ENCODE results near the gene SORCS1. TPM values are rescaled to one million over a fixed set of nuclear protein-coding genes. Genes with fewer than 3 reads are reported as not detected.

Gene SORCS1
- total RNA-seq, 1 donor from 2014 or later = 11.1 TPM

- Mint-ChIP-seq H3K4me1 (no peaks in the 10 kb centered on the region), H3K9me3 (no peaks in the 10 kb centered on the region), H3K27me3 (ENCODE audit: insufficient read depth, low read depth) (peaks cover 2% of the 10 kb centered on the region), H3K27ac (no peak overlapping the region), H3K4me3 (no peak overlapping the region), H3K36me3 (peaks cover 2% of the 10 kb centered on the region)
- Histone ChIP-seq H2AFZ (replicated peaks) (no peak overlapping the region), H3F3A (ENCODE audit: low read depth) (no peaks in the 10 kb centered on the region), H3K9me3 (ENCODE audit: low read depth) (no peaks in the 10 kb centered on the region), H4K20me1 (ENCODE audit: low read depth) (no peaks in the 10 kb centered on the region), H3K36me3 (no peaks in the 10 kb centered on the region), H3K4me1 (peaks cover 8% of the 10 kb centered on the region), H3K4me2 (no peak overlapping the region), H3K9ac (no peak overlapping the region), H3K27ac (no peak overlapping the region), H3K79me2 (ENCODE audit: low read depth) (no peaks in the 10 kb centered on the region), H3K27me3 (no peaks in the 10 kb centered on the region), H3K4me3 (no peak overlapping the region)
- DNase-seq (ENCODE audit: low spot score) = no peak
- TF ChIP-seq EZH2 (IDR thresholded peaks at IDR 0.05) (no peak), EZH2phosphoT487 (IDR thresholded peaks at IDR 0.05) (no peak)
- TF ChIP-seq, protein P1, sequence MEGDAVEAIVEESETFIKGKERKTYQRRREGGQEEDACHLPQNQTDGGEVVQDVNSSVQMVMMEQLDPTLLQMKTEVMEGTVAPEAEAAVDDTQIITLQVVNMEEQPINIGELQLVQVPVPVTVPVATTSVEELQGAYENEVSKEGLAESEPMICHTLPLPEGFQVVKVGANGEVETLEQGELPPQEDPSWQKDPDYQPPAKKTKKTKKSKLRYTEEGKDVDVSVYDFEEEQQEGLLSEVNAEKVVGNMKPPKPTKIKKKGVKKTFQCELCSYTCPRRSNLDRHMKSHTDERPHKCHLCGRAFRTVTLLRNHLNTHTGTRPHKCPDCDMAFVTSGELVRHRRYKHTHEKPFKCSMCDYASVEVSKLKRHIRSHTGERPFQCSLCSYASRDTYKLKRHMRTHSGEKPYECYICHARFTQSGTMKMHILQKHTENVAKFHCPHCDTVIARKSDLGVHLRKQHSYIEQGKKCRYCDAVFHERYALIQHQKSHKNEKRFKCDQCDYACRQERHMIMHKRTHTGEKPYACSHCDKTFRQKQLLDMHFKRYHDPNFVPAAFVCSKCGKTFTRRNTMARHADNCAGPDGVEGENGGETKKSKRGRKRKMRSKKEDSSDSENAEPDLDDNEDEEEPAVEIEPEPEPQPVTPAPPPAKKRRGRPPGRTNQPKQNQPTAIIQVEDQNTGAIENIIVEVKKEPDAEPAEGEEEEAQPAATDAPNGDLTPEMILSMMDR (IDR thresholded peaks at IDR 0.05) = no peak
Measured at GRCh38 chr10:106728232-106728631, 436.3 kb downstream of the SORCS1 start.

DNA sequence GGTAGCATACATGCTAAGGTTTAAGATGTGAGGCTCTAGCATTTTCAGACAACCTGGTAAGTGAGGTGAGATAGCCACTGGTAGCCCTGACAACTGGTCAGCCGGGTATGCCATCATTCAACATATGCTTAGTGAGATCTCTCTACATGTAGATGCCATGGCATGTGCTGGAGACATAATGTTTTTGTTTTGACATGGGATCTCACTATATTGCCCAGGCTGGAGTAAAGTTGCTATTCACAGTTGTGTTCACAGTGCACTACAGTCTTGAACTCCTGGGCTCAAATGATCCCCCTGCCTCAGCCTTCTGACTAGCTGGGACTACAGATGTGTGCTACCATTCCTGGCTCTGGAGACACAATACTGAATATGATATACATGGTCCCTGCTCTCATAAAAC is 437.3 kb downstream of the SORCS1 start:
- H3K36me3 Mint-ChIP-seq = peaks cover 2% of the 10 kb centered on the region

DNA sequence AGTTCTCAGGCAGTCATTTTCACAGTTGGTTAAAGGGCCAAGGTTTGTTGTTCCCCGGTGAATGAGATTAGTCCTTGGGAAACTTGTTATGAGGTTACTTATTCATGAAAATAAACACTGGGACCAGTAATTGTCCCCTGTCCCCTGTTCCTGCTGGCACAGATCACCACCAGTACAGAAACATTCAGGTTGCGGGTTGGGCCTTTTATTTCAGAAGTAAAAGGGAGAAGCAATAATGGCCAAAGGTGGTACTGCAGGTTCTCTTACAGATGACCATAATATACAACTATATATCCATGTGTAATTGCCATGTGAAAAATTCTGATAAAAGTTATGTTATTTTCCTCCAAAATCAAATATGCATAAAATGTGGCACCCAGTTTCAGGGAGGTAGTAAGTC is 442.0 kb downstream of the SORCS1 start:
- H3K9me3 Mint-ChIP-seq = peaks cover 7% of the 10 kb centered on the region

More for the DNA sequence above, 437.3 kb downstream of the SORCS1 start:
- no peak overlapping the region for H2AFZ ChIP-seq (replicated peaks)
- H3K4me3 ChIP-seq = no peak overlapping the region
- H3K4me1 ChIP-seq = peaks cover 2% of the 10 kb centered on the region
- TF ChIP-seq EZH2 (IDR thresholded peaks at IDR 0.05) = no peak
- no peak for TF ChIP-seq EZH2phosphoT487 (IDR thresholded peaks at IDR 0.05)
- TF ChIP-seq, protein P1 (IDR thresholded peaks at IDR 0.05) = no peak
- no peaks in the 10 kb centered on the region for H3K36me3 ChIP-seq
- no peaks in the 10 kb centered on the region for H3K4me1 Mint-ChIP-seq
- H3F3A ChIP-seq (ENCODE audit: low read depth) = no peaks in the 10 kb centered on the region
- no peak overlapping the region for H3K4me2 ChIP-seq
- no peaks in the 10 kb centered on the region for H3K9me3 Mint-ChIP-seq
- H3K27ac ChIP-seq = no peak overlapping the region
- H3K27me3 ChIP-seq = no peaks in the 10 kb centered on the region
- no peak overlapping the region for H3K9ac ChIP-seq
- H3K79me2 ChIP-seq (ENCODE audit: low read depth) = no peaks in the 10 kb centered on the region
- no peak for DNase-seq (ENCODE audit: low spot score)
- no peaks in the 10 kb centered on the region for H3K9me3 ChIP-seq (ENCODE audit: low read depth)
- H3K27me3 Mint-ChIP-seq (ENCODE audit: insufficient read depth, low read depth) = peaks cover 2% of the 10 kb centered on the region
- no peak overlapping the region for H3K27ac Mint-ChIP-seq
- H4K20me1 ChIP-seq (ENCODE audit: low read depth) = no peaks in the 10 kb centered on the region
- H3K4me3 Mint-ChIP-seq = no peak overlapping the region

More for the DNA sequence above, 442.0 kb downstream of the SORCS1 start:
- Histone ChIP-seq H3K9me3 (ENCODE audit: low read depth) (no peaks in the 10 kb centered on the region), H3K4me3 (no peak overlapping the region), H3K4me2 (no peak overlapping the region), H3K27ac (no peak overlapping the region), H3K79me2 (ENCODE audit: low read depth) (no peaks in the 10 kb centered on the region), H3F3A (ENCODE audit: low read depth) (no peaks in the 10 kb centered on the region), H2AFZ (replicated peaks) (no peak overlapping the region), H3K36me3 (no peaks in the 10 kb centered on the region), H3K9ac (no peak overlapping the region), H3K4me1 (peaks cover 9% of the 10 kb centered on the region), H4K20me1 (ENCODE audit: low read depth) (no peaks in the 10 kb centered on the region), H3K27me3 (no peaks in the 10 kb centered on the region)
- Mint-ChIP-seq H3K36me3 (peaks cover 1% of the 10 kb centered on the region), H3K27me3 (ENCODE audit: insufficient read depth, low read depth) (peaks cover 6% of the 10 kb centered on the region), H3K4me1 (peaks cover 5% of the 10 kb centered on the region), H3K27ac (no peak overlapping the region), H3K4me3 (no peak overlapping the region)
- TF ChIP-seq, protein P1 (IDR thresholded peaks at IDR 0.05) = peak; percentile 24
- no peak for TF ChIP-seq EZH2 (IDR thresholded peaks at IDR 0.05)
- no peak for DNase-seq (ENCODE audit: low spot score)

All from neural progenitor cell (in vitro differentiated cells).